Muscle layer of colon (tissue), 2 donors: ENCODE results near the gene JAKMIP1.

Experiments used
- H3K27ac ChIP-seq: one replicate; pipeline ENCODE4 v1.7.0; 2013; ENCODE audit warnings: low read depth, mild to moderate bottlenecking, low read length, moderate library complexity
- H3K27me3 ChIP-seq, 2 donors: one replicate each; pipeline ENCODE4 v1.7.0; 2013; ENCODE audit warnings: low read length in 2 of 2, mild to moderate bottlenecking in 2 of 2; ENCODE audit not compliant: insufficient read depth in 2 of 2, control insufficient read depth in 1 of 2
- H3K36me3 ChIP-seq: one replicate; pipeline ENCODE4 v1.7.0; 2013; ENCODE audit warnings: mild to moderate bottlenecking, low read length; ENCODE audit not compliant: insufficient read depth
- H3K4me1 ChIP-seq: one replicate; pipeline ENCODE4 v1.7.0; 2013; ENCODE audit warnings: mild to moderate bottlenecking, low read length; ENCODE audit not compliant: insufficient read depth
- H3K4me3 ChIP-seq, 2 donors: one replicate each; pipeline ENCODE4 v1.7.0; 2013; ENCODE audit warnings: low read length in 2 of 2, low read depth in 1 of 2, mild to moderate bottlenecking in 1 of 2, moderate library complexity in 1 of 2
- H3K9ac ChIP-seq: one replicate; pipeline ENCODE4 v1.7.0; 2013; ENCODE audit warnings: low read length
- H3K9me3 ChIP-seq: one replicate; pipeline ENCODE4 v1.7.0; 2013; ENCODE audit warnings: mild to moderate bottlenecking, low read length
- donor health status: abdominal sarcoma.
- donor health status: Adenocarcinoma of cecum.

Gene JAKMIP1

GRCh38 chr4:6134612-6135220 lies 65.6 kb downstream of the JAKMIP1 start:
- Histone ChIP-seq H3K27ac (no peak overlapping the region), H3K4me1 (no peaks in the 10 kb centered on the region), H3K9ac (no peak overlapping the region), H3K9me3 (no peaks in the 10 kb centered on the region), H3K27me3 (no peaks in the 10 kb centered on the region), H3K4me3 (no peak overlapping the region), H3K36me3 (no peaks in the 10 kb centered on the region)

DNA sequence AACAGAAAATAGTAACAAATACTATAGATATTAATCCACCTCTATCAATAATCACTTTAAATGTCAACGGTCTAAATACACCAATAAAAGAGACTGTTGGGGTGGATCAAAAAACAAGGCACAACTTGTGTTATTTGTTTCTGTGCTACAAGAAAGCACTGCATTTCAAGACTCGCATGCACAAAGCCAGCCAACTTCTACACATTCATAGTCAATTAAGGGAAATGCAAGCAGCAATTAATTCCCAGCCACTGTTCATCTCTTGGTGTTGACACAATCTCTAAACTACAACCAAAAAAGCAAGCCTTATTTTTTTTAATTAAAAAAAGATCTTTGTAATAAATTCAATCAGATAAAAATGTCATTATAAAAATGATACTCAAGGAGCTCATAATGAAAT lies 67.6 kb downstream of the JAKMIP1 start:
- Histone ChIP-seq H3K9me3 (no peaks in the 10 kb centered on the region), H3K4me1 (no peaks in the 10 kb centered on the region), H3K4me3 (no peak overlapping the region), H3K9ac (no peak overlapping the region), H3K36me3 (no peaks in the 10 kb centered on the region), H3K27ac (no peak overlapping the region), H3K27me3 (peaks cover 0 to 8% of the 10 kb centered on the region in 2 donors)

DNA sequence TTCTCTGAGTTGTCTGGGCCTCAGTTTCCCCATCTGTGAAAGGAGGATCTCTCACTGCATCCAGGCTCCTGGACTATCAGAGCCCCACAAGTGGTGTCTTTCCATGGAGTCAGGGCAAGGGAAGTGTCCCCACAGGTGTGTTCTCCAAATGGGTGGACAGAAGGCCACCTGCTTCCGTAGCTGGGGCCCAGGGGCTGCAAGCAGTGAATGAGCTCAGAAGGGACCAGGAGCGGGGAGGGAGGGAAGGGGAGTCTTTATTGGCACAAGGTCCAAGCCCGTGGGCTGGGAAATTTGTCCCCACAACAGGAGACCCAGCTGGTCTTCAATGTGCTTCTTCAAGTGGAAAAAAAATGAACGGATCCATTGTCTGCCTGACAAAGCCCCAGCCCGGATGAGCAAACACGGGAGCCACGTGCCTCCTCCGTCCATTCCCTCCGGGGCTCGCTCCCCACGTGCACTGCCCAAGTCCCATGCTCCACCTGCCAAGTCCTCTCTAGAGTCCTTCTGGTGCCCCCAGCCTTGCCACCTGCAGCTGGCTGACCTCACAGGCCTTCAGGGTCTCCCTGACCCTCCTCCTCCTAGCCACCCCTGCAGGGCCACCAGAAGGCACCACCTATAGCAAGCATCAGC lies 72.0 kb downstream of the JAKMIP1 start:
- H3K27me3 ChIP-seq = peaks cover 0 to 8% of the 10 kb centered on the region in 2 donors
- H3K4me3 ChIP-seq = no peak overlapping the region
- no peak overlapping the region for H3K27ac ChIP-seq
- no peaks in the 10 kb centered on the region for H3K9me3 ChIP-seq
- H3K9ac ChIP-seq = no peak overlapping the region
- H3K36me3 ChIP-seq = no peaks in the 10 kb centered on the region
- no peaks in the 10 kb centered on the region for H3K4me1 ChIP-seq

GRCh38 chr4:6126971-6127745 lies 73.2 kb downstream of the JAKMIP1 start:
- Histone ChIP-seq H3K27me3 (peaks cover 0 to 8% of the 10 kb centered on the region in 2 donors), H3K9ac (no peak overlapping the region), H3K4me1 (no peaks in the 10 kb centered on the region), H3K4me3 (no peak overlapping the region), H3K27ac (no peak overlapping the region), H3K36me3 (no peaks in the 10 kb centered on the region), H3K9me3 (no peaks in the 10 kb centered on the region)

GRCh38 chr4:6125103-6125651 lies 75.2 kb downstream of the JAKMIP1 start:
- no peak overlapping the region for H3K4me3 ChIP-seq
- no peak overlapping the region for H3K27ac ChIP-seq
- H3K9me3 ChIP-seq = no peaks in the 10 kb centered on the region
- H3K27me3 ChIP-seq = peaks cover 0 to 8% of the 10 kb centered on the region in 2 donors
- no peaks in the 10 kb centered on the region for H3K36me3 ChIP-seq
- no peaks in the 10 kb centered on the region for H3K4me1 ChIP-seq
- no peak overlapping the region for H3K9ac ChIP-seq

DNA sequence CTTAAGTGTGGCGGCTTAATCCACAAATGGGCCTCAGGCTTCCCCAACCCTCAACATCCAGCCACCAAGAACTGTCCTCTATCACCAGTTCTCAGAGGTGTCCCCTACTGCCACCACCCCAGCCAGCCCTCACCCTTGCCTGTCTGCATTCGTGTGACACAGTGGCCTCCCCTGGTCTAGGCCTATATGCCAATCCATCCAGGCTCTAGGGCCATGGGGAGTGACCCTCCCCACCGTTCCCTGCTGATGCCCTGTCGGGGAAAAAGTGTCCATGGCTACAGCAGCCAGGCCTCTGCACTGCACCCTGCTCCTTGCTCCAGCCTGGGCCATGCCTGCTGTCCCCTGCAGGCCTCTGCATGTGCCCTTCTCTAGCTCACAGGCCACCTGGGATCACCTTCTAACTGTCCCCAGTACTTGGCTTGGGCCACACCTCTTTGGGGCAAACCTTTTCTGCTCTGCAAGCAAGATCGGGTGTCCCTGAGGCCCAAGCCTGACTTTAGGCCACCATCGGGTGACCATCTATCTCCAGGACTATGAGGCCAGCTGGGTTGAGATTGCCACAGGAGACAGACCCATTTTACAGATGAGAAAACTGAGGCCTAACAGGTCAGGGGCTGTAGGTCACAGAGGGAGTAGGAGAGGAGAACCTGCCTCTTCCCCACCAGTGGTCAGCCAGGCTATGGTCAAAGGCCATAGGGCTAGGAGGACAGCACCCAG lies 75.8 kb downstream of the JAKMIP1 start:
- H3K27ac ChIP-seq = no peak overlapping the region
- H3K9me3 ChIP-seq = no peaks in the 10 kb centered on the region
- H3K4me1 ChIP-seq = no peaks in the 10 kb centered on the region
- peaks cover 0 to 8% of the 10 kb centered on the region in 2 donors for H3K27me3 ChIP-seq
- H3K9ac ChIP-seq = no peak overlapping the region
- no peaks in the 10 kb centered on the region for H3K36me3 ChIP-seq
- no peak overlapping the region for H3K4me3 ChIP-seq

DNA sequence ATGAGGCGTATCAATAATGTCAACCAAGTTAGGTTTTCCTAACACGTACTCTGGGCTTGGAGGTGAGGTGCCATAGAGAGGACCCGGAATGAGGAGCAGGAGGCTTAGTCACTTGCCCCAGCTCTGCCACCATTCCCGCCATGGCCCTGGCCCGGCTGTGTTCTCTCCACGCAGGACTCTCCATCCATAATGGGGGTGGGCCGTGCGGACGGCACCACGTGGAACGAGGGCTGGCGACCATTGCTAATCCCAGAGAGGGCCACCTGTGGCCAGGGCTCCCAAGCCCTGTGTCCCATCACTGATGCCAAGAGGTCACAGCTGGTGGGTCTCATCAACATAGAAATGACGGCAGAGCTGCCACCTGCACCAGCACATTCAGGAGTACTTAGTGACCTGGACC lies 76.4 kb downstream of the JAKMIP1 start:
- Histone ChIP-seq H3K36me3 (no peaks in the 10 kb centered on the region), H3K4me1 (no peaks in the 10 kb centered on the region), H3K27ac (no peak overlapping the region)

DNA sequence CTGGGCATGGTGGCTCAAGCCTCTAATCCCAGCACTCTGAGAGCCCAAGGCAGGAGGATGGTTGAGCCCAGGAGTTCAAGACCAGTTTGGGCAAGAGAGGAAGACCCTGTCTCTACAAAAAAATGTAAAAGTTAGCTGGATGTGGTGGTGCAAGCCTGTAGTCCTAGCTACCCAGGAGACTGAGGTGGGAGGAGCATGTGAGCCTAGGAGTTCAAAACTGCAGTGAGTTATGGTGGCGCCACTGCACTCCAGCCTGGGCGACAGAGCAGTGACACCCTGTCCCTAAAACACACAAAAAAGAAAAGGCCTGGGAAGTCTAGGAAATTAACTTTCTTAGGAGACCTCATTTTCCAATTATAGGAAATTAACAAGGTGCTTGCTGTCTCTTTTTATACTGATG lies 76.8 kb downstream of the JAKMIP1 start:
- Histone ChIP-seq H3K9ac (no peak overlapping the region), H3K27ac (no peak overlapping the region), H3K4me1 (no peaks in the 10 kb centered on the region), H3K27me3 (peaks cover 0 to 3% of the 10 kb centered on the region in 2 donors), H3K9me3 (no peaks in the 10 kb centered on the region), H3K36me3 (no peaks in the 10 kb centered on the region), H3K4me3 (no peak overlapping the region)

More for the DNA sequence above, 76.4 kb downstream of the JAKMIP1 start:
- Histone ChIP-seq H3K9me3 (no peaks in the 10 kb centered on the region), H3K4me3 (no peak overlapping the region), H3K9ac (no peak overlapping the region), H3K27me3 (peaks cover 0 to 7% of the 10 kb centered on the region in 2 donors)

DNA sequence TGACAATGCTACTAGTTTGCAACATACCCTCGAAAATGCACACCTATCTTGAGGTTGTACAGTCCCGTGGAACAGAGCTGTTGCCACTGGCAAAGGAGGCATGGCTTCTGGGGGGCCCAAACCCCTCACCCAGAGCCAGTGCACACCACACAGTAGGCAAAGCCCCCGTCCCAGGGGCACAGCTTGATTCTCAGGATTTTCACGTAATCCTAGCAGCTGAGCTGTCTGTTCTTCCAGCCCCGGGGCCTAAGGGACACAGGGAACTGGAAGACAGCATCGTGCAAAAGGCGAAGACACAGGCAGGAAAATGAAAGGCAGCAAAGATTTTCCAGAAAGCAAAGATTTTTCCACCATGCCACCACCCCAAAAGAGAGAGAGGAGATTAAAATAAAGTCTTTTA lies 77.2 kb downstream of the JAKMIP1 start:
- Histone ChIP-seq H3K4me3 (no peak overlapping the region), H3K36me3 (no peaks in the 10 kb centered on the region), H3K27me3 (no peaks in the 10 kb centered on the region), H3K27ac (no peak overlapping the region), H3K4me1 (no peaks in the 10 kb centered on the region), H3K9me3 (no peaks in the 10 kb centered on the region), H3K9ac (no peak overlapping the region)

GRCh38 chr4:6122496-6122895 lies 77.9 kb downstream of the JAKMIP1 start:
- no peaks in the 10 kb centered on the region for H3K4me1 ChIP-seq
- no peaks in the 10 kb centered on the region for H3K27me3 ChIP-seq
- H3K9ac ChIP-seq = no peak overlapping the region
- H3K9me3 ChIP-seq = no peaks in the 10 kb centered on the region
- H3K4me3 ChIP-seq = no peak overlapping the region
- H3K27ac ChIP-seq = no peak overlapping the region
- H3K36me3 ChIP-seq = no peaks in the 10 kb centered on the region

GRCh38 chr4:6121941-6122340 lies 78.4 kb downstream of the JAKMIP1 start:
- no peaks in the 10 kb centered on the region for H3K9me3 ChIP-seq
- H3K27ac ChIP-seq = no peak overlapping the region
- no peaks in the 10 kb centered on the region for H3K36me3 ChIP-seq
- no peak overlapping the region for H3K9ac ChIP-seq
- H3K4me1 ChIP-seq = no peaks in the 10 kb centered on the region
- no peak overlapping the region for H3K4me3 ChIP-seq
- no peaks in the 10 kb centered on the region for H3K27me3 ChIP-seq
